Left hindlimb (tissue), 1 donor: ENCODE data around the gene TSR1.

Source experiments
- DNase-seq: peaks from one replicate; pipeline ENCODE4 v3.0.0-alpha.2; 2018

TSR1 gene

GRCh38 chr17:2368359-2368758, 32.1 kb upstream of the TSR1 start:
- no peak for DNase-seq

DNA sequence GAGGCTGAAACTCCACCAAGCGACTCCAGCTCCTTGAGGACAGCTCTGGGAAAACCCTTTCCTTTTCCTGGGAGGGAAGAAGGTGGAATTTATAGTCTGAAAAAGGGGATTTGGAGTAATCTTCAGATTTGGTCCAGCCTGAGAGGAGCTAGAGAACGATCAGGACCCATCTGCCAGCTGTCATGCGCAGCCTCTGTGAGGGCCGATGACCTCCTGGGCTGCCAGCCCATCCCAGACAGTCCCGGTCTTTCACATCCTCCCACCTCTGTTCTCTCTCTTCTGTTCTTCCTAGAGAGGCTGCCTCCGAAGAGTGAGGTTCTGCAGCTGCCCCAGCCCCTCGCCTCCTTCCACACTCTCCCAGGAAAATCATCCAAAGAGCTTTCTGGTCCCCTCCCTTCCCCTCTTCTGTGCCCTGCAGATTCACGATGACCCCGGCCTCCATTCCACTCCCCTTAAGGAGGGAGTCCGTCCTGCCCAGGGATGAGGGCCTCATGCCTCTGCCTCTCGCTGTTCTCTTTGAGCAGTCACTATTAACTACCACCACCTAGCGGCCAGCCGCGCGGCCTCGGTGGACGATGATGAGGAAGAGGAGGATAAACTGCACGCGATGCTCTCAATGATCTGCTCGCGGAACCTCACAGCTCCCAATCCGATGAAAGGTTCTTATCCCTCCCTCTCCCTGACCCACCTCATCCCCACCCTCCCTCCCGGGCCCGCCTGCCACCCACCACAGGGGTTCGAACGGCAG, 30.7 kb upstream of the TSR1 start:
- no peak for DNase-seq

DNA sequence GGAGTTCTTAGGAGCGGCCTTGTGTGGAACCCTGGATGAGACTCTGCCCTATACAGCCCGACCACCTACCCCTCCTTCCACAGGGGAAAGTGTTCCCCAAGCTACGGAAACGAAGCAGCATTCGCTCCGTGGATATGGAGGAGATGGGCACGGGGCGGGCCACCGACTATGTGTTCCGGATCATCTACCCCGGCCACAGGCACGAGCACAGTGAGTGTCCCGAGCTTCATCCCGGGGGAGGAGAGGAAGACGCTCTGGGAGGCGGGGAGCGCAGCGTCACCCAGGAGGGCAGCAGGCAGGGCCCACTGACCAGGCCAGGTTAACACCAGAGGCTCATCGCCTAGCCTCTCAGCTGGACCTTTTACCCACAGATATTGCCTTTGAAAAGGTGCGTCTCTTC, 28.9 kb upstream of the TSR1 start:
- DNase-seq = no peak

GRCh38 chr17:2364763-2365116, 28.5 kb upstream of the TSR1 start:
- DNase-seq = no peak

DNA sequence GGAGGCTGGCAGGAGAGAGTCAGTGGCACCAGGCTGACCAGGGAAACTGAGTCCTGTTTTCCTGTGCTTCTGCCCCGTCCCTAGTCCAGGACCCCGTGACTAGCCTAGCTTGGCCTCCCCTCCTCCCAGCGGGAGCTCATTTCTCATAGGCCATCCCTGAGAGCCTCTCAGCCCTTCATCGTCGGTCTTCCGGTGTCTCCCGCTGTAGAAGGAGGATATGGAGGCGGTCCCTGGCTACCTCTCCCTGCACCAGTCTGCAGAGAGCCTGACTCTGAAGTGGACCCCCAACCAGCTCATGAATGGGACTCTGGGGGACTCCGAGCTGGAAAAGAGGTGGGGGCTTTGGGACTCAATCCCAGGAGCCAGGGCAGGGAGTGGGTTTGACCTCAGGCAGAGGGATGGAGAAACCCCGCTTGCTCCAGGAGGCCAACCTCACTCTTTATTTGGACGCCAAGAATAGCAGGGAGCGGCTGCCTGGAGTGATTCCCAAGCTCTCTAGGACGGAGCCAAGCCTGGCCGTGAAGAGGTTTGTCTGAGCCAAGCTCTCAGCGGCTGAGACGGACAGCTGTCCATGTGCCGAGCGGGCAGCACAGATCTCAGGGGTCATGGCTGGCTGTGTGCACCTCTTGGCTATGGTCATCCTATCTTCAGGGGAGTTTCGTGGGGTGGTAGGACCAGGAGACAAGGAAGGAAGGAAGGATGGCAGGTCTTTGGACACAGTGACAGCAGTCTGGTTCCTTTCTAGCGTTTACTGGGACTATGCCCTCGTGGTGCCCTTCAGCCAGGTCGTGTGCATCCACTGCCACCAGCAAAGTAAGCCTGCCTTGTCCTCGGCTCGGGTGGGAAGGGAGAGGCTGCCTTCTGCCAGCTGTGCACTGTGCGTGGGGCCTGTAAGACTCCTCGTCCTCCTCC, 27.9 kb upstream of the TSR1 start:
- DNase-seq = no peak

GRCh38 chr17:2363318-2363717, 27.1 kb upstream of the TSR1 start:
- no peak for DNase-seq

GRCh38 chr17:2362881-2363280, 26.6 kb upstream of the TSR1 start:
- no peak for DNase-seq

DNA sequence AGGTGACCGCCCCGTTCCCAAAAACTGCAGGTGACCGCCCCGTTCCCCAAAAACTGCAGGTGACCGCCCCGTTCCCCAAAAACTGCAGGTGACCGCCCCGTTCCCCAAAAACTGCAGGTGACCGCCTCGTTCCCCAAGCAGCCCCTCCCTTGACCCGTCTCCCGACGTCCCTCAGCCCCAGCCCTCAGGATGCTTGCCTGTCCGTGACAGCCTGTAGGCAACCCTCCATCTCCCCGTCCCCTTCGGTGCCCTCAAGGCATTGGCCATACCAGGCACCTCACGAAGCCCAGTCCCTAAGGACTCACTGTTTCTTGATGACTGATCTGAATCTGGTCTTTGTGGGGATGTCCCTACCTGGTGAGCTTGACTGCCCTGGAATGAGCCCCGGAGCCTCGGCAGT, 26.2 kb upstream of the TSR1 start:
- no peak for DNase-seq

- DNase-seq = no peak
Measured at GRCh38 chr17:2362016-2362415, 25.8 kb upstream of the TSR1 start.

DNA sequence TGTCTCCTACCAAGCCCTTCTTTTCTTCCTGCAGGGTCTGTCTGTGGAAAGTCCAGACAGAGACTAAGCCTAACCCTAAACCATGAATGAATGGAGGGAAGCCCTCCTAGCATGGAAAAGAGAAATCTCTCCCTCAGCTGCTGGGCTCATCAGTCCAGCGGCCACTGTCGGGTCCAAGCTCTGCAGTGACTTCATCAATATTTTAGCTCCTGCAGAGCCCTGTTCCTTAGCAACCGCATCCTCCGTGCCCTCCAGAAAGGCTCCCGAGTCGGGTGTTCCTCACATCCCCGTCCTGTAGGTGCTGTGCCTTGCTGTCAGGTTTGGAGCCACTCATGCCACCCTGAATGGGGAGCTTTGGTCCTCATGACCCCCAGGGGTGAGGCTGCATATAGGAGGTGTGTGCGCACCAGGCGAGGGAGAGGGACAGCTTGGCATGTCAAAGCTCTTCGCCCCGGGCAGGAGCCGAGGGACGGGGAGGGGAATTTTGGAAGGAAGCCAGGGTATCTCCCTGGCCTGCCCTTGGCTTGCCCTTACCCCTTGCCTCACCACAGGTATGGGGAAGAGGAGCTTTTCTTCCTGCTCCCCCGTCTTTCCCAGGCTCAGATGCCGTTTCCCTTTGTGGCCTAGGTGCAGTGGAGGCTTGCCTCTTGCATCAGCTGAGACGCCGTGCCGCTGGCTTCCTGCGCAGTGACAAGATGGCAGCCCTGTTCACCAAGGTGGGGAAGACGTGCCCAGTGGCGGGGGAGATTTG, 24.9 kb upstream of the TSR1 start:
- DNase-seq = no peak

DNA sequence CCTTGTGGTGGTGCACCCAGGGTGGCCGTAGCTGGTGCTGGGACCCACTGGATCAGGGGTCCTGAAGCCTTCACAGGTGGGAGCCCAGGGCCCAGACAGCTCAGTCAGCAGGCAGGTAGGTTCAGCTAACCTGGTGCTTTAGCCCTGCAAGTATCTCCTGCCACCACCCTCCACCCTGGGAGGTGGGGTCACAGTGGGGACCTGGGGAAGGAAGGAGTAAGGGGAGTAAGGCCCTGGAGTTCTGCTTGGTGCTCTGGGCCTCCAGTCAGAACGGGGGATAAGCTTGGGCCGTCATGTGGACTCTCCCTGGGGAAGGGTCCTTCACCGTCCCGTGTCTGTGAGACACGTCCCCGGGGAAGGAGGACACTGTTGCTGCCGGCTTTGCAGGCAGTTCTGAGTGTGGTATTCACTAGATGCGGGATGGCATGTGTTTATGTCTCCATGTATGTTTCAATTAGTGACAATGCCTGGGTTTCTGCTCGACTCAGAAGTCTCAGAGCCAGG, 21.7 kb upstream of the TSR1 start:
- DNase-seq = no peak

DNA sequence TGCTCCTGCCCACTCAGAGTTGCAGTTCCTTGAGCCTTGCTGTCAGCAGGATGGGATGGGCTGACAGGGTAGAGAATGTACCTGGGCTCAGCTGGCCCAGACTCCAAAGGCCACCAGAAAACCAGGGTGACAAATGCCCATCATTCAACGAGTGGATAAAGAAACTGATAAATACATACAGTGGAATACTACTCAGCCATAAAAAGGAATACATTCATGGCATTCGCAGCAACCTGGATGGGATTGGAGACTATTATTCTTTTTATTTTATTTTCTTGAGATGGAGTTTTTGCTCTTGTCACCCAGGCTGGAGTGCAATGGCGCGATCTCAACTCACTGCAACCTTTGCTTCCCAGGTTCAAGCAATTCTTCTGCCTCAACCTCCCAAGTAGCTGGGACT, 21.0 kb upstream of the TSR1 start:
- DNase-seq = no peak

DNA sequence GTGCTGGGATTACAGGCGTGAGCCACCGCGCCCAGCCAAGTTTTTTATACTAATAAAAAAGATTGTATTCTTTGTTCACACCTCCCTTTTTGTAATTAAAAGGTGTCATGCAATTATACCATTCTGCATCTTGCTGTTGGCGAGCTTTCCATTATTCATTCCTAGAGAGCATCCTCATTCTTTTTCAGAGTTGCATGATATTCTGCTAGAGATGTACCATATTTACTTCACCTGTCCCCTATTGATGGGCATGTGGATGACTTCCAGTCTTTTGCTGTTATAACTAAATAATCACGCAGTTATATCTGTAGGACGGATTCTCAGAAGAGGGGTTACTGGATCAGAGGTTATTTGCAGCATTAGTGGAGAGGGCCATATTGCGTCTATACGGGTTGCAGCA, 18.1 kb upstream of the TSR1 start:
- DNase-seq = no peak

DNA sequence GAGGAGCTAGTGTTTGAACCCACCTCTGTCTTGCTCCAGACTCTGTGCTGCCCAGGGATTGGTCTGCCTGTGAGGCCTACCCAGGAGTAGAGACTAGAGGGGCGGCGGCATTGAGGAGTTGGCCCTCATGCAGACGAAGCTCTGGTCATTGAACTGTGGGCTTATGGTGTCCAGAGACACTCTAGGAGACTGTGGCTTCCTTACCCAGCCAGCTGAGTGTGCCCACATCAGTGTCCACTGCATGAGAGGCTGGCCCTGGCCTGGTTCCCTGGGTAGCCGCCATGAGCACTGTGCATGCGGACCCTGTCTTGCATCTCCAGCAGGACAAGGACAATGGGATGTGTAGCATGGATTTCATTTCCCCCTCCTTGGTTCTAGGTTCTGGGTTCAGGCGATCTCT, 15.0 kb upstream of the TSR1 start:
- DNase-seq = no peak

DNA sequence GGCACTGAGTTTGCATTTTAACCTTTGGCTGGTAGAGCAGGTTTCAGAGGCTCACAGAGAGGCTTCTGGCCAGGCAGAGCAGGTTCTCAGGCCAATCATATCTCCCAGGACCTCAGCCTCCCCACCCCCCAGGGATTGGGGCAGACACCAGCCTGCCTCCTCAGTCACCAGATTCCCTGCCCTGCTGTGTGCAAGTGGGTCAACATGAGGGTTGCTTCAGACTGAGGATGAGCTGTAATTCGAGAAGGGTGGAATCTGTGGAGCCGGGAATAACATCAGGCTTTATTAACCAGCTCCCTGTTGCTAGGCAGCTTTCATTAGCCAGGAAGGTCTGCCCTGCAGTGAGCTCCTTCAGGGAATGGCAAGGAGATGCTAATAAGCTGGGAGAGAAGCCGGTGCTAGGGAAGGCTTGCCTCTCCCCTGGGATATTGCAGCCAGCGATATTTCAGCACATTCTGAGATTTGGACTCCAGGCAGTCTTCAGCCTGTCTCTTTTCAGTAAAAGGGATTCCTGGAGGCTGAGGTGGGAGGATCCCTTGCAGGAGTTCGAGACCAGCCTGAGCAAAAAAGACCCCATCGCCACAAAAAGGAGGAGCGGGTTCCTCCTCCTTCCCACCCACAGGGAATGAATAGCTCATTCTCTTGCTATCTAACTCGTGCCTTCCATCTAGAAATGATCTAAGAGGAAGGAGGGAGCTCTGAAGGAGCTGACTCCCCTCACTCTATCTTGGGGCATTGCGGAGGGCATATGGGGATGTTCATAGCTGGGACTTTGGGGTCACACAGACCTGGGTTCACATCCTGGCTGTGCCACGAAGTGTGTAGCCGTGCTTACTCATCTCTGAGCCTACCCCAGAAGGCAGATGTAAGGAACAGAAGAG, 11.8 kb upstream of the TSR1 start:
- DNase-seq = no peak

GRCh38 chr17:2346475-2346874, 10.2 kb upstream of the TSR1 start:
- DNase-seq = no peak

DNA sequence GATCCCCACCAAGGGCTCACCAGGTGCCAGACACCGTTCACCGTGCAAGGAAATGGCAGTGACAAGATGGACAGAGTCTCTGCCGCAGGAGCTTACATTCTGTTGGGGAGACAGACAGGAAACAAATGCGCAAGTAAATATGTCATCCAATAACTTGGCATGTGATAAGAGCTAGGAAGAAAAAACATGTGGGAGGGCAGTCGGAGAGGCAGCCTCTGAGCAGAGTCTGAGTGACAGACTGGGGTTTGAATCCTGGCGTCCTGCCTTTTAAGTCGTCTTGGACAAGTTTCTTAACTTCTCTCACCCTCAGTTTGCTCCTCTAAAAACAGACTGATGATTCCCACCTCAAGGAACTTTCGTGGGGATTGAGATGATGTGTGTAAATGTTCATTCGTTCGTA, 8.3 kb upstream of the TSR1 start:
- no peak for DNase-seq

DNA sequence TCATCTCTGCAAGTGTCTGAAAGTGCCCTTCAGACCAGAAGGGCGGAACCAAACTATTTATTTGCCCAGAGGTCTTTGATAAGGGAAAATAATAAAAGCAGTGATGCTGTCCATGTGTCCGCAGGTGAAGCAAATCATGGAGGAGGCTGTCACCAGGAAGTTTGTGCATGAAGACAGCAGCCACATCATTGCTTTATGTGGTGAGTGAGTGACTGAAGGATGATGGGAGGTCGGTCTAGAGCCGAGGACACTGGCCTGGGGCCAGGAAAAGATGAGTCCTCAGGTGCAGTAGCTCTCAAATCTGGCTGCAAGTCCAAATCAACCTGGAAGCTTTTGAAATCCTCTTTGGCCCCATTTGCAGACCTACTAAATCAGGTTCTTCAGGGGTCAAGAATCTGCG, 7.2 kb upstream of the TSR1 start:
- DNase-seq = no peak

DNA sequence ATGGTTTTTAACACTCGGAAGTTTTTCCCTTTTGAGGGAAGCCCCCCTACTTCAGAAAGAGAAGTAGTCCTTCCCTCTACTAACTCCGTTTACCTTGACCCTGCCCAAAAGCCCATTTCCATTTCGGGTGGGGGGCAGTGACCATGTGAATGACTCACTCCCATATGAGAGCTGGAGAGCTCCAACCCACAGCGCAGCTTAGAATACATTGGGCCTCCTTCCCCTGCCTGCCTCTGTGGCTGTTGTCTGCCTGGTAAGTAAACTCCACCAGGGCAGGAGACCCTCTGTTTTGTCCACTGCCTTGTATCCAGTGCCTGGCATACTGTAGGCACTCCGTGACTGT, 2.0 kb upstream of the TSR1 start:
- no peak for DNase-seq

GRCh38 chr17:2337544-2338314, 1.5 kb upstream of the TSR1 start:
- DNase-seq = peak; percentile 71

GRCh38 chr17:2336852-2337543, 741 bp upstream of the TSR1 start, which contains the start of gene SGSM2:
Gene SGSM2 (plus strand): TSS chr17:2337501. CDS start chr17:2337689, 188 bp downstream.
- peak; percentile 82 for DNase-seq
